HG02588 (cell line): ENCODE results near the gene ADAMTS16.

Source experiments
- ATAC-seq: cut with Tn5 transposase; IDR thresholded peaks from one replicate; pipeline ENCODE4 v1.9.1; 2021; ENCODE audit warnings: mild to moderate bottlenecking, moderate library complexity; ENCODE audit not compliant: unreplicated experiment

Gene ADAMTS16

GRCh38 chr5:5367739-5368138 lies 227.6 kb downstream of the ADAMTS16 start:
- ATAC-seq = no peak

DNA sequence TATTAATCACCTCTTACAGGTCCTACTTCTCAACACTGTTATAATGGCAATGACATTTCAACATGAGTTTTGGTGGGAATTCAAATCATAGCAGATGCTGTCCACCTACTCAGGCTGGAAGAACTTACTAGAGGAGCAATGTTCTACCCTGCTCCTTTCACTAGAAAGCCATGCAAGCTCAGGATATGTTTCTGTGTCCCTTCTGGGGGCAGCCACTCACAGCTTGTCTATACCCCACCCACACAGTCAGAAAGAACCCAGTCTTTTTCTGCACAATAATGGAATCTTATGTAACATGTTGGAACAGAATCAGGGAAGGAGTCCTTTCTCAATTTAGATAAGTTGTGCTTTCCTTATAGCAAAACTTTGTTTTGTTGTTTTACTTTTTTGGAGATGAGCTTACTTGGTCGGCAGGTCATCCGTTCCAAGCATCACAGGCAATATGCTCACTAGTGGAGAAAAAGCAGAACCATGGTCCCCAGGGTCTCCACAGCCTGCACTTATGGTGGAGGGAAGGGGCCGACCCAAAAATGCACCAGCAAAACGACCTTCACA lies 229.0 kb downstream of the ADAMTS16 start:
- ATAC-seq = no peak
